ENCODE results near the gene MKLN1. TPM values are rescaled to one million over a fixed set of nuclear protein-coding genes. Genes with fewer than 3 reads are reported as not detected.

Gene MKLN1
- polyA plus RNA-seq, 2 of the 4 experiments (the other 2 are of a cell fraction): 39.6 to 84.5 TPM

DNA sequence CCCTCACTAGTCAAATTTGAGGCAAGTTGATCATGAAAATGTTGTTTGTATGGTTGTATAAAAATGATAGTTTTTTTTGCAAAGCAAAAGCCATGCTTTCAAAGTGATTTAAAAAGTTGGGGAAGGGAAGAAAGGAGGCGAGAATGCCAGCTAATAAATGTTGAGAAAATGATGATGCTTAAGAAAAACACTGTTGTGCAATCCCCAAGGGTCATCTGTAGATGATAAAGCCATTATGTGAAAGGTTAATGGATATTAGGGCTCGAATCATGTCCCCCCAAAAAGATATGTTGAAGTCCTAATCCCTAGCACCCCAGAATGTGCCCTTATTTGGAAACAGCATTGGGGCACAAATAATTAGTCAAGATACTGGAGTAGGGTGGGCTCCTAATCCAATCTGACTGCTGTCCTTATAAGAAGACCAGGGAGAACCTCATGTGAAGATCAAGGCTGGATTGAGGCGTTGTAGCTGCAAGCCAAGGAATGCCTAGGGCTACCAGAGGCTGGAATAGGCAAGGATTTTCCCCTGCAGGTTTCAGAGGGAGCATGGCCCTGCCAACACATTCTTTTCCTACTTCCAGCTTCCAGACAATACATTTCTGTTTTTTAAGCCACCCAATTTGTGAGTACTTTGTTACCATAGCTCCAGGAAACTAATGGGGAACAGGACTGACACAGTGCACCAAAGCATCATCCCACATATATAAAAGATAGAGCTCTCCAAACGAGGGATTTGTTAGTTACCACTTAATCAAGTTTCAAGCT lies 35.4 kb upstream of the MKLN1 start:
- 71% methylated on average over 4 of the region's 4 CpGs for WGBS (ENCODE audit: missing lambda C conversion rate)
- POLR2A ChIA-PET: no interaction called here

DNA sequence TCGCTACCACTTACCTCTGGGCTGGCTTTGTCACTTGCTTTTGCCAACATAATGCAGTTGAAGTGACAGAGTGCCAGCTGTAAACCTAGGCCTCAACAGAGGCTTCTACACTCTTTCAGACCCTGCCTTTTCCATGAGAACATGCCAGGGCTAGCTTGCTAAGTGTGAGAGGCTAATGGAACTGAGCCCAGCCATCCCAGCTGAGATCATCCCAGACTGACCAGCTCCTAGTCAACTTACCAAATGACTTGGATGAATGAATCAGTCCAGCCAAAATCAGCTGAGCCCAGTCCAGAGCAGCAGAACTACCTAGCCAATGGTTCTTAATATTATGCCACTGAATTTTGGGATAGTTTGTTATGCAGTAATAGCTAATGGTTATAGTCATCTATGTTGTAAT lies 34.7 kb upstream of the MKLN1 start:
- CTCF ChIA-PET: interaction anchor here (1.0 to 1.4 kb wide), 3 partner anchors 9 to 223 kb away, joined by 3 to 4 read pairs (median 4); no protein-coding TSS in a partner anchor

More for the DNA sequence above, 35.4 kb upstream of the MKLN1 start:
- H3K4me1 ChIP-seq: peaks cover 7% of the 10 kb centered on the region; the same call in 1 of the 3 replicates
- H3K4me3 ChIP-seq: no peak overlapping the region
- no peaks in the 10 kb centered on the region for H3K9me3 ChIP-seq
- no peak for TF ChIP-seq FOSB (CRISPR knock-in tag; IDR thresholded peaks at IDR 0.05)
- TF ChIP-seq, protein P1, sequence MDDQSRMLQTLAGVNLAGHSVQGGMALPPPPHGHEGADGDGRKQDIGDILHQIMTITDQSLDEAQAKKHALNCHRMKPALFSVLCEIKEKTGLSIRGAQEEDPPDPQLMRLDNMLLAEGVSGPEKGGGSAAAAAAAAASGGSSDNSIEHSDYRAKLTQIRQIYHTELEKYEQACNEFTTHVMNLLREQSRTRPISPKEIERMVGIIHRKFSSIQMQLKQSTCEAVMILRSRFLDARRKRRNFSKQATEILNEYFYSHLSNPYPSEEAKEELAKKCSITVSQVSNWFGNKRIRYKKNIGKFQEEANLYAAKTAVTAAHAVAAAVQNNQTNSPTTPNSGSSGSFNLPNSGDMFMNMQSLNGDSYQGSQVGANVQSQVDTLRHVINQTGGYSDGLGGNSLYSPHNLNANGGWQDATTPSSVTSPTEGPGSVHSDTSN (IDR thresholded peaks at IDR 0.05): no peak
- TF ChIP-seq CEBPB (IDR thresholded peaks at IDR 0.05): peak in 1 of 2 experiments; percentile 37; a peak in 1 of 4 replicates
- TF ChIP-seq CHD2 (IDR thresholded peaks at IDR 0.05; ENCODE audit: low read length, partially characterized antibody): no peak
- no peak for TF ChIP-seq EHMT2 (IDR thresholded peaks at IDR 0.05; ENCODE audit: low read depth)
- no peak for TF ChIP-seq MAZ (IDR thresholded peaks at IDR 0.05; ENCODE audit: borderline replicate concordance, low read depth, low read length)
- TF ChIP-seq RARB (CRISPR knock-in tag; IDR thresholded peaks at IDR 0.05): no peak
- FAIRE-seq (no peak), DNase-seq (ENCODE audit: low read depth in 1 of 2, low spot score in 1 of 2) (no peak), ATAC-seq (no peak)
- CTCF ChIA-PET: interaction anchor here (0.7 to 1.4 kb wide), 4 partner anchors 8 to 223 kb away, joined by 3 to 4 read pairs (median 4); no protein-coding TSS in a partner anchor
- H3K4me2 ChIP-seq: no peak overlapping the region
- peak overlapping the region in 1 of 2 experiments; percentile 26; a peak in 2 of 6 replicates for H3K27ac ChIP-seq

DNA sequence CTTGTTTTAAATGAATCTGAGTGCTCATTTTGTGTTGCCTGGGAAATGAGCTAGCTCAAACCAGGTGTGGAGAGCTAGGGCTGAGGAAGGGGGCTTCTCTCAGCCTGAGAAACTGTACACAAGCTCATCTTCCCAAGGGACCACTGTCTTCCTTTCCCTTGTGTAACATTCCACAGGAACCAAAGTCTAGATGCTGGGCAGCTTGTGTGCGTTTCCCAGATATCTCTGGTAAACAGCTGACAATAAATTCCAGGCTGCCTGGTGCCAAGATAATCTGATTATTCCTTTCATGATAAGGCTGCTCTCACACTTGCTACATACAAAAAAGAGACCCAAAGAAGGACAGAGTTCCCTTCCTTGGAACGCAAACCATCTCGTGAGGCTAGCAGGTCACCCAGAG lies 33.1 kb upstream of the MKLN1 start:
- ATAC-seq: no peak
- H3K9me3 ChIP-seq: no peaks in the 10 kb centered on the region
- H3K4me3 ChIP-seq: no peak overlapping the region
- no peak overlapping the region for H3K4me2 ChIP-seq
- 41% methylated on average over 3 of the region's 3 CpGs for WGBS (ENCODE audit: missing lambda C conversion rate)
- peak overlapping the region in 1 of 2 experiments; percentile 17; a peak in 2 of 6 replicates for H3K27ac ChIP-seq
- ChIA-PET CTCF (interaction anchor here (1.0 to 1.2 kb wide), 2 partner anchors 12 to 60 kb away, joined by 3 read pairs; no protein-coding TSS in a partner anchor), POLR2A (interaction anchor here (0.9 kb wide), 1 partner anchor 106 kb away, joined by 3 read pairs; no protein-coding TSS in a partner anchor)
- no peak for DNase-seq (ENCODE audit: low read depth in 1 of 2, low spot score in 1 of 2)
- peaks cover 27% of the 10 kb centered on the region for H3K4me1 ChIP-seq
- no peak for FAIRE-seq
- TF ChIP-seq, protein P2, sequence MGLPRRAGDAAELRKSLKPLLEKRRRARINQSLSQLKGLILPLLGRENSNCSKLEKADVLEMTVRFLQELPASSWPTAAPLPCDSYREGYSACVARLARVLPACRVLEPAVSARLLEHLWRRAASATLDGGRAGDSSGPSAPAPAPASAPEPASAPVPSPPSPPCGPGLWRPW (IDR thresholded peaks at IDR 0.05): no peak
- TF ChIP-seq NPAS2 (CRISPR knock-in tag; IDR thresholded peaks at IDR 0.05; ENCODE audit: borderline replicate concordance) (no peak), HEYL (CRISPR knock-in tag; IDR thresholded peaks at IDR 0.05) (no peak), PHF8 (IDR thresholded peaks at IDR 0.05; ENCODE audit: borderline replicate concordance, low read depth) (no peak), SREBF2 (IDR thresholded peaks at IDR 0.05) (no peak), JUNB (IDR thresholded peaks at IDR 0.05) (no peak), RAD21 (conservative IDR thresholded peaks at IDR 0.05 in 1 of 2, IDR thresholded peaks at IDR 0.05 in 1 of 2) (no peak), GATA3 (IDR thresholded peaks at IDR 0.05; ENCODE audit: borderline replicate concordance) (no peak), RFX5 (IDR thresholded peaks at IDR 0.05) (no peak), CHD2 (IDR thresholded peaks at IDR 0.05; ENCODE audit: low read length, partially characterized antibody) (no peak), ZC3H11A (IDR thresholded peaks at IDR 0.05) (no peak), ESRRA (IDR thresholded peaks at IDR 0.05; ENCODE audit: borderline replicate concordance, low read length) (no peak), SMC3 (IDR thresholded peaks at IDR 0.05) (no peak)
- TF ChIP-seq, protein P3, sequence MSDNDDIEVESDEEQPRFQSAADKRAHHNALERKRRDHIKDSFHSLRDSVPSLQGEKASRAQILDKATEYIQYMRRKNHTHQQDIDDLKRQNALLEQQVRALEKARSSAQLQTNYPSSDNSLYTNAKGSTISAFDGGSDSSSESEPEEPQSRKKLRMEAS (IDR thresholded peaks at IDR 0.05): no peak
- TF ChIP-seq, protein P4, sequence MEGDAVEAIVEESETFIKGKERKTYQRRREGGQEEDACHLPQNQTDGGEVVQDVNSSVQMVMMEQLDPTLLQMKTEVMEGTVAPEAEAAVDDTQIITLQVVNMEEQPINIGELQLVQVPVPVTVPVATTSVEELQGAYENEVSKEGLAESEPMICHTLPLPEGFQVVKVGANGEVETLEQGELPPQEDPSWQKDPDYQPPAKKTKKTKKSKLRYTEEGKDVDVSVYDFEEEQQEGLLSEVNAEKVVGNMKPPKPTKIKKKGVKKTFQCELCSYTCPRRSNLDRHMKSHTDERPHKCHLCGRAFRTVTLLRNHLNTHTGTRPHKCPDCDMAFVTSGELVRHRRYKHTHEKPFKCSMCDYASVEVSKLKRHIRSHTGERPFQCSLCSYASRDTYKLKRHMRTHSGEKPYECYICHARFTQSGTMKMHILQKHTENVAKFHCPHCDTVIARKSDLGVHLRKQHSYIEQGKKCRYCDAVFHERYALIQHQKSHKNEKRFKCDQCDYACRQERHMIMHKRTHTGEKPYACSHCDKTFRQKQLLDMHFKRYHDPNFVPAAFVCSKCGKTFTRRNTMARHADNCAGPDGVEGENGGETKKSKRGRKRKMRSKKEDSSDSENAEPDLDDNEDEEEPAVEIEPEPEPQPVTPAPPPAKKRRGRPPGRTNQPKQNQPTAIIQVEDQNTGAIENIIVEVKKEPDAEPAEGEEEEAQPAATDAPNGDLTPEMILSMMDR (IDR thresholded peaks at IDR 0.05): no peak

More for the DNA sequence above, 34.7 kb upstream of the MKLN1 start:
- Histone ChIP-seq H3K4me3 (no peak overlapping the region), H3K9me3 (no peaks in the 10 kb centered on the region), H3K27ac (peak overlapping the region in 1 of 2 experiments; percentile 26; a peak in 2 of 6 replicates), H3K4me2 (no peak overlapping the region), H3K4me1 (peaks cover 14% of the 10 kb centered on the region)
- WGBS (ENCODE audit: missing lambda C conversion rate): 100% methylated on average over 1 of the region's 1 CpG
- no peak for FAIRE-seq
- TF ChIP-seq HOXA7 (CRISPR knock-in tag; IDR thresholded peaks at IDR 0.05) (no peak), MAFK (IDR thresholded peaks at IDR 0.05; ENCODE audit: partially characterized antibody) (no peak), CBX8 (IDR thresholded peaks at IDR 0.05) (no peak)
- TF ChIP-seq, protein P5, sequence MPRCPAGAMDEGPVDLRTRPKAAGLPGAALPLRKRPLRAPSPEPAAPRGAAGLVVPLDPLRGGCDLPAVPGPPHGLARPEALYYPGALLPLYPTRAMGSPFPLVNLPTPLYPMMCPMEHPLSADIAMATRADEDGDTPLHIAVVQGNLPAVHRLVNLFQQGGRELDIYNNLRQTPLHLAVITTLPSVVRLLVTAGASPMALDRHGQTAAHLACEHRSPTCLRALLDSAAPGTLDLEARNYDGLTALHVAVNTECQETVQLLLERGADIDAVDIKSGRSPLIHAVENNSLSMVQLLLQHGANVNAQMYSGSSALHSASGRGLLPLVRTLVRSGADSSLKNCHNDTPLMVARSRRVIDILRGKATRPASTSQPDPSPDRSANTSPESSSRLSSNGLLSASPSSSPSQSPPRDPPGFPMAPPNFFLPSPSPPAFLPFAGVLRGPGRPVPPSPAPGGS (IDR thresholded peaks at IDR 0.05): no peak
- POLR2A ChIA-PET: no interaction called here
- peak; percentile 46 to 47; a peak in 4 of 6 replicates for ATAC-seq
- no peak for DNase-seq (ENCODE audit: low read depth in 1 of 2, low spot score in 1 of 2)
